NB4 (cell line): ENCODE data around the gene ADRB2.

ENCODE experiments used
- DNase-seq: peaks from one replicate; pipeline ENCODE4 v3.0.0; 2010; ENCODE audit warnings: low read depth
- H3K4me3 ChIP-seq: one replicate; pipeline ENCODE4 v1.5.1; 2011; ENCODE audit warnings: mild to moderate bottlenecking, low read depth, low read length, moderate library complexity
- MYC ChIP-seq: IDR thresholded peaks from 2 replicates; pipeline ENCODE4 v1.6.1; 2011; ENCODE audit warnings: low read depth, low read length
- POLR2A ChIP-seq: IDR thresholded peaks from 2 replicates; pipeline ENCODE4 v1.6.1; 2011; ENCODE audit warnings: mild to moderate bottlenecking; ENCODE audit not compliant: insufficient read length; ENCODE audit errors: extremely low read depth
- TF ChIP-seq, protein P1 (sequence below): IDR thresholded peaks from 2 replicates; pipeline ENCODE4 v1.6.1; 2011; ENCODE audit warnings: low read depth, low read length
- TF ChIP-seq, protein P2 (sequence below): IDR thresholded peaks from one replicate; pipeline ENCODE4 v1.5.1; 2012; ENCODE audit warnings: low read depth, low read length

Gene ADRB2

DNA sequence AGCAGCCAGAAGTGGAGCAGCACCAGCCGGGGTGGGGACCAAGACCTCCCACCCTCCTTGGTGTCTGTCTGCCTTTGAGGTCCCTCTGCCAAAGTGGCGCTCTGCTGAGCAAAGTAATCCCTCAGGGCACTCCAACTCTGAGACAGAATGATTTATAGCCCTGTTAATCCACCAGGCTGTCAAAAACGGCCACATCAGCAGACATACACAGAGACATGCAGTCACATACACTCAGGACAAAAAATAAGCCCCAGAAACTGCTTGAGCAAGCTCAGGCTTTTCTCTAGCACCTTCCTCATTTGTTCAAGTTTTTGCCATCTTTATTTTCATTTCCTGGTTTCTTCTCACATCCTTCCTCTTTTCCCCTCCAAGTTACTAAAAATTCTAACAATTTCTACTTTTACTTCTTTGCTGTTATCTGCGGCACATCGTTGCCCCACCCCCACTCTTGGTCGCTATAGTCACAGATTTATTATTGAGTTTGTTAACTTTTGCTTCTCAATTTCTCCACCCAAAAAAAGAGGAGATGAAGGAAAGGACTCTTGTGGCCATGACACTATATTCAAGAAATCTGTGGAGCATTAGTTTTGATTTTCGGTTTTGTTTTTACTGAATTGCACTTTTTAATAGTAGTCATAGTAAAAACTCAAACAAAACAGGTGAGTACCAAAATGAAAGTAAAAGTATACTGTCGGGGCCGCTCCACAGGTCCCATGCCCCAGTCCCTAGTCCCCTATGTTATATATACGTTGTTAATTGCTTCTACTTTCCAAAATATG, 17.4 kb upstream of the ADRB2 start:
- peak; percentile 82 for DNase-seq
- peak overlapping the region; percentile 33 for H3K4me3 ChIP-seq
- TF ChIP-seq POLR2A (no peak), MYC (no peak)
- TF ChIP-seq, protein P1, sequence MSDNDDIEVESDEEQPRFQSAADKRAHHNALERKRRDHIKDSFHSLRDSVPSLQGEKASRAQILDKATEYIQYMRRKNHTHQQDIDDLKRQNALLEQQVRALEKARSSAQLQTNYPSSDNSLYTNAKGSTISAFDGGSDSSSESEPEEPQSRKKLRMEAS, result no peak
- TF ChIP-seq, protein P2, sequence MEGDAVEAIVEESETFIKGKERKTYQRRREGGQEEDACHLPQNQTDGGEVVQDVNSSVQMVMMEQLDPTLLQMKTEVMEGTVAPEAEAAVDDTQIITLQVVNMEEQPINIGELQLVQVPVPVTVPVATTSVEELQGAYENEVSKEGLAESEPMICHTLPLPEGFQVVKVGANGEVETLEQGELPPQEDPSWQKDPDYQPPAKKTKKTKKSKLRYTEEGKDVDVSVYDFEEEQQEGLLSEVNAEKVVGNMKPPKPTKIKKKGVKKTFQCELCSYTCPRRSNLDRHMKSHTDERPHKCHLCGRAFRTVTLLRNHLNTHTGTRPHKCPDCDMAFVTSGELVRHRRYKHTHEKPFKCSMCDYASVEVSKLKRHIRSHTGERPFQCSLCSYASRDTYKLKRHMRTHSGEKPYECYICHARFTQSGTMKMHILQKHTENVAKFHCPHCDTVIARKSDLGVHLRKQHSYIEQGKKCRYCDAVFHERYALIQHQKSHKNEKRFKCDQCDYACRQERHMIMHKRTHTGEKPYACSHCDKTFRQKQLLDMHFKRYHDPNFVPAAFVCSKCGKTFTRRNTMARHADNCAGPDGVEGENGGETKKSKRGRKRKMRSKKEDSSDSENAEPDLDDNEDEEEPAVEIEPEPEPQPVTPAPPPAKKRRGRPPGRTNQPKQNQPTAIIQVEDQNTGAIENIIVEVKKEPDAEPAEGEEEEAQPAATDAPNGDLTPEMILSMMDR, result no peak

DNA sequence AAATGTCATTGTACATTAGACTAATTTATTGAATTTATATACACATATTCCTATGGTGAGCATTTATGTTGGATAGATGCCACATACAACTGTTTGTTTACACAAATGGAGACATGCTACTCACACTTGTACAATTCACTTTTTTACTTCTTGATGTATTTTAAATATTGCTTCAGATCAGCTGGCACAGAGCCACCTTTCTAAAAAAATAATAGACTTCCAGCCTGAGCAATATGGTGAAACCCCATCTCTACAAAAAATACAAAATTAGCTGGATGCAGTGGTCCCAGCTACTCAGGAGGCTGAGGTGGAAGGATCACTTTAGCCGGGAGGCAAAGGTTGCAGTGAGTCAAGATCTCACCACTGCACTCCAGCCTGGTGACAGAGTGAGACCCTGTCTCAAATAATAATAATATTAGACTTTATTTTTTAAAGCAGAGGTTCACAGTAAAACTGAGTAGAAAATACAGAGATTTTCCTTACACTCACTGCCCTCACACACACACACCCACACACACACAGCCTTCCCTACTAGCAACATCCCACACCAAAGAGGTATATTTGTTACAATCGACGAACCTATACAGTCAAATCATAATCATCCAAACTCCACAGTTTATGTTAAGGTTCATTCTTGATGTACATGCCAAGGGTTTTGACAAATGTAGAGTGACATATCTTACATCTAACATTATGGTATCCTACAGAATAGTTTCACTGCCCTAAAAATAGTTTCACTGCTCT, 16.5 kb upstream of the ADRB2 start:
- TF ChIP-seq MYC (no peak), POLR2A (no peak)
- TF ChIP-seq, protein P1, result no peak
- TF ChIP-seq, protein P2, result no peak
- no peak overlapping the region for H3K4me3 ChIP-seq

DNA sequence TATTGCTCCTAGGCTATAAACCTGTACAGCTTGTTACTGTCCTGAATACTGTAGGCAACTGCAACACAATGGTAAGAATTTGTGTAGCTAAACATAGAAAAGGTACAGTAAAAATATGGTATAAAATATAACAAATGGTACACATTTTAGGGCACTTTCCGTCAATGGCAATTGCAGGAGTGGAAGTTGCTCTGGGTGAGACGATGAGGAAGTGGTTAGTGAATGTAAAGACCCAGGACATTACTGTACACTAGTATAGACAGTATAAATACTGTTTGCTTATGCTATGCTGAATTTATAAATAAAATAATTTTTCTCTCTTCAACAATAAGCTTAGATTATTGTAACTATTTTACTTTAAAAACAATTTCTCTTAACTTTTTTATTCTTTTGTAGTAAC, 15.6 kb upstream of the ADRB2 start:
- H3K4me3 ChIP-seq, result no peak overlapping the region
- TF ChIP-seq POLR2A, result no peak
- TF ChIP-seq, protein P2, result no peak
- TF ChIP-seq MYC, result no peak
- TF ChIP-seq, protein P1, result no peak
- peak; percentile 61 for DNase-seq

More for the DNA sequence above, 16.5 kb upstream of the ADRB2 start:
- no peak for DNase-seq

DNA sequence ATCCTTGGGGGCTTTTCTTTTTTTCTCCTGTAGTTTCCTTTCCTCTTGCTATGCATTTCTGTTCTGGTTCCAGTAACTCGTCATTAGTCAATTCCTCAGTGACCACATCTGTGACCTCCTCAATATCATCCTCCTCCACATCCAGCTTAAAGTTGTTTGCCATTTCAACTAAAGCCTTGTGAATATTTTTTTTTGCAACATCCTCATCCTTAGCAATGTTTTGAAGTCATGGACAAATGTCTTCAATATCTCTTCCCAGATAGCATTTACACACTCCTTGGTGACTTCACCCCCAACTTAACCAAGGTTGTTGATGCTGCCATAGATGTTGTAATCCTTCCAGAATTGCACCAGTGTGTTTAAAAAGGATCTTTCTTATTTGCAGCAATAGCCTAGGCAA, 14.7 kb upstream of the ADRB2 start:
- no peak overlapping the region for H3K4me3 ChIP-seq
- DNase-seq, result peak; percentile 74
- TF ChIP-seq, protein P1, result no peak
- TF ChIP-seq, protein P2, result no peak
- TF ChIP-seq MYC, result no peak

DNA sequence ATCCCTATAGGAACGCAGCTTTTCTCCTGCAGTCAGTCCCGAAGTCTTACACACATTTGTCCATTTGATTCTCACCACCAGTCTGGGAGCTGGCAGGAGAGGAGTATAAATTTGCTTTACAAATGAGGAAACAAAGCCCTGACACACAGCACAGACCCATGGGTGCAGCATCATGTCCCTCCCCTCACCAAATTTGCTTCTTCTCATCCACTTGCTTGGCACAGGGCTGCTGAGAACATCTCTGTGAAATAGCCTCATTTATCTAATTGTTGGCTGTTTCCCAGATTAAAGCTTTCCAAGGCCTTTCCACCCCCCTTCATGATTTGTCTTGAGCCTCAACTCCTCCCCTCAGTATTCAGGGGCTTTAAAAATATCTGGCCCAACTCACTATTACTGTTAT, 11.3 kb upstream of the ADRB2 start:
- no peak for DNase-seq
- TF ChIP-seq MYC (no peak), POLR2A (no peak)
- TF ChIP-seq, protein P2, result no peak
- H3K4me3 ChIP-seq, result no peak overlapping the region
